ENCODE data around the gene THADA. TPM values are rescaled to one million over a fixed set of nuclear protein-coding genes. Genes with fewer than 3 reads are reported as not detected.

Gene THADA
- total RNA-seq, 1 donor from 2014 or later, result 41.2 TPM

GRCh38 chr2:43215673-43216255, 380.1 kb downstream of the THADA start:
- Histone ChIP-seq H3K4me1 (peaks cover 49% of the 10 kb centered on the region), H3K4me3 (no peak overlapping the region), H3K9me3 (no peaks in the 10 kb centered on the region), H3K27me3 (ENCODE audit: low read depth) (no peaks in the 10 kb centered on the region), H3K36me3 (no peaks in the 10 kb centered on the region), H3K27ac (no peak overlapping the region)
- TF ChIP-seq CTCF (IDR thresholded peaks at IDR 0.05), result no peak
- ATAC-seq (no peak), DNase-seq (peak; percentile 3)
- intact Hi-C loops (cut with DNase I), result no loop called here

GRCh38 chr2:43214253-43214652, 381.6 kb downstream of the THADA start:
- no peak for ATAC-seq
- TF ChIP-seq CTCF (IDR thresholded peaks at IDR 0.05), result no peak
- H3K9me3 ChIP-seq, result no peaks in the 10 kb centered on the region
- peak; percentile 25 for DNase-seq
- H3K27ac ChIP-seq, result no peak overlapping the region
- peaks cover 47% of the 10 kb centered on the region for H3K4me1 ChIP-seq
- intact Hi-C loops (cut with DNase I), result no loop called here
- no peak overlapping the region for H3K4me3 ChIP-seq
- H3K36me3 ChIP-seq, result no peaks in the 10 kb centered on the region
- H3K27me3 ChIP-seq (ENCODE audit: low read depth), result no peaks in the 10 kb centered on the region

GRCh38 chr2:43212931-43213330, 382.9 kb downstream of the THADA start:
- intact Hi-C loops (cut with DNase I), result no loop called here
- H3K27ac ChIP-seq, result peak overlapping the region; percentile 66
- no peak overlapping the region for H3K4me3 ChIP-seq
- no peaks in the 10 kb centered on the region for H3K27me3 ChIP-seq (ENCODE audit: low read depth)
- no peaks in the 10 kb centered on the region for H3K36me3 ChIP-seq
- ATAC-seq (peak; percentile 59 to 75), DNase-seq (peak; percentile 81)
- no peaks in the 10 kb centered on the region for H3K9me3 ChIP-seq
- H3K4me1 ChIP-seq, result peaks cover 33% of the 10 kb centered on the region
- no peak for TF ChIP-seq CTCF (IDR thresholded peaks at IDR 0.05)

GRCh38 chr2:43212216-43212835, 383.5 kb downstream of the THADA start:
- Histone ChIP-seq H3K36me3 (no peaks in the 10 kb centered on the region), H3K27ac (peak overlapping the region; percentile 66), H3K27me3 (ENCODE audit: low read depth) (no peaks in the 10 kb centered on the region), H3K4me1 (peaks cover 27% of the 10 kb centered on the region), H3K9me3 (no peaks in the 10 kb centered on the region), H3K4me3 (no peak overlapping the region)
- intact Hi-C loops (cut with DNase I), result no loop called here
- DNase-seq, result no peak
- no peak for TF ChIP-seq CTCF (IDR thresholded peaks at IDR 0.05)
- peak; percentile 40 to 48 for ATAC-seq

- Histone ChIP-seq H3K4me3 (no peak overlapping the region), H3K9me3 (no peaks in the 10 kb centered on the region), H3K4me1 (peaks cover 27% of the 10 kb centered on the region), H3K27me3 (ENCODE audit: low read depth) (no peaks in the 10 kb centered on the region), H3K36me3 (no peaks in the 10 kb centered on the region), H3K27ac (peak overlapping the region; percentile 67)
- intact Hi-C loops (cut with DNase I), result no loop called here
- TF ChIP-seq CTCF (IDR thresholded peaks at IDR 0.05), result no peak
- peak; percentile 82 for DNase-seq
- ATAC-seq, result peak; percentile 73 to 80
Measured at GRCh38 chr2:43210467-43211303, 385.2 kb downstream of the THADA start.
